ENCODE data around the gene SMURF1. TPM values are rescaled to one million over a fixed set of nuclear protein-coding genes. Genes with fewer than 3 reads are reported as not detected.
"Not testable (repeated sequence)": the region's sequence is repeated elsewhere in the genome, so short reads cannot be mapped to it uniquely, and the experiment has no call there.

SMURF1 gene
- total RNA-seq = 11.3 and 16.9 TPM in 2 replicates

GRCh38 chr7:99143853-99144672, at the start of gene SMURF1:
SMURF1 (minus strand) TSS chr7:99144108; CDS start chr7:99143780, 328 bp downstream.
- peak; percentile 72 to 76 for DNase-seq (ENCODE audit: low read depth in 2 of 2)

GRCh38 chr7:99191869-99192596, 48.1 kb upstream of the SMURF1 start:
- DNase-seq (ENCODE audit: low read depth in 2 of 2) = no peak

GRCh38 chr7:99190359-99191009, 46.6 kb upstream of the SMURF1 start:
- DNase-seq (ENCODE audit: low read depth in 2 of 2) = no peak

GRCh38 chr7:99189222-99189621, 45.3 kb upstream of the SMURF1 start:
- no peak for DNase-seq (ENCODE audit: low read depth in 2 of 2)

- no peak for DNase-seq (ENCODE audit: low read depth in 2 of 2)
These were observed 44.3 kb upstream of the SMURF1 start for GRCh38 chr7:99188221-99188620.

GRCh38 chr7:99184532-99185218, 40.8 kb upstream of the SMURF1 start:
- DNase-seq (ENCODE audit: low read depth in 2 of 2) = no peak

- no peak for DNase-seq (ENCODE audit: low read depth in 2 of 2)
These were observed 36.3 kb upstream of the SMURF1 start for GRCh38 chr7:99180067-99180650.

- DNase-seq (ENCODE audit: low read depth in 2 of 2) = no peak
These were observed 33.3 kb upstream of the SMURF1 start for GRCh38 chr7:99177165-99177564.

- no peak for DNase-seq (ENCODE audit: low read depth in 2 of 2)
These were observed 29.9 kb upstream of the SMURF1 start for GRCh38 chr7:99173787-99174186.

GRCh38 chr7:99171731-99172130, 27.8 kb upstream of the SMURF1 start:
- DNase-seq (ENCODE audit: low read depth in 2 of 2) = no peak

GRCh38 chr7:99170730-99171074, 26.8 kb upstream of the SMURF1 start:
- no peak for DNase-seq (ENCODE audit: low read depth in 2 of 2)

GRCh38 chr7:99170065-99170729, 26.3 kb upstream of the SMURF1 start:
- DNase-seq (ENCODE audit: low read depth in 2 of 2) = no peak

- DNase-seq (ENCODE audit: low read depth in 2 of 2) = no peak
These were observed 23.2 kb upstream of the SMURF1 start for GRCh38 chr7:99167072-99167471.

GRCh38 chr7:99165816-99166215, 21.9 kb upstream of the SMURF1 start:
- no peak for DNase-seq (ENCODE audit: low read depth in 2 of 2)

GRCh38 chr7:99163669-99164068, 19.8 kb upstream of the SMURF1 start:
- DNase-seq (ENCODE audit: low read depth in 2 of 2) = not testable (repeated sequence)

- DNase-seq (ENCODE audit: low read depth in 2 of 2) = no peak
These were observed 12.7 kb upstream of the SMURF1 start for GRCh38 chr7:99156649-99157048.

GRCh38 chr7:99155211-99155610, 11.3 kb upstream of the SMURF1 start:
- DNase-seq (ENCODE audit: low read depth in 2 of 2) = peak; percentile 3 to 20

- no peak for DNase-seq (ENCODE audit: low read depth in 2 of 2)
These were observed 3.1 kb upstream of the SMURF1 start for GRCh38 chr7:99146979-99147378.

- no peak for DNase-seq (ENCODE audit: low read depth in 2 of 2)
These were observed 421 bp downstream of the SMURF1 start for GRCh38 chr7:99143521-99143852.

GRCh38 chr7:99142727-99143520, 984 bp downstream of the SMURF1 start:
- DNase-seq (ENCODE audit: low read depth in 2 of 2) = peak; percentile 95
